CD4-positive, alpha-beta T cell (primary cell): Measurements from ENCODE around the gene SOX13. TPM values are rescaled to one million over a fixed set of nuclear protein-coding genes. Genes with fewer than 3 reads are reported as not detected.

Experiments
- ATAC-seq: fragments of 200-7000 bp; cut with Tn5 transposase; one replicate; pipeline ENCODE4 v1.10.0; 2022; ENCODE audit warnings: mild to moderate bottlenecking; ENCODE audit not compliant: poor library complexity
- CTCF ChIA-PET: fragments of 350-600 bp; sonication (Branson Sonifier 250); formaldehyde crosslinking; loops from one replicate; lab custom pipeline; 2021; ENCODE audit warnings: antibody characterized with exemption, inconsistent platforms; lab: Charles Lee
- POLR2A ChIA-PET: fragments of 350-600 bp; sonication (Branson Sonifier 250); formaldehyde crosslinking; loops from one replicate; lab custom pipeline; 2021; ENCODE audit warnings: antibody characterized with exemption, inconsistent platforms; lab: Charles Lee
- DNase-seq, 14 experiments: peaks; one replicate each; pipeline ENCODE4 v3.0.0-alpha.2; 2013 to 2020; ENCODE audit warnings: mixed read lengths in 2 of 14
- H3K27ac ChIP-seq, 2 donors: one replicate each; pipeline versions ENCODE4 v1.5.1 to v1.7.0; 2013; ENCODE audit warnings: low read length in 2 of 2, low read depth in 1 of 2, mild to moderate bottlenecking in 1 of 2
- H3K27me3 ChIP-seq, 2 experiments: 1 replicate in 1 of 2; 2 replicates in 1 of 2; pipeline versions ENCODE4 v1.6.1 to v1.7.0; 2013; ENCODE audit warnings: low read length in 2 of 2, control low read depth in 1 of 2, mild to moderate bottlenecking in 1 of 2, moderate library complexity in 1 of 2; ENCODE audit not compliant: insufficient read depth in 2 of 2, control insufficient read depth in 1 of 2
- H3K36me3 ChIP-seq: one replicate; pipeline ENCODE4 v1.6.1; 2013; ENCODE audit warnings: low read length, control low read depth; ENCODE audit not compliant: insufficient read depth
- H3K4me1 ChIP-seq: one replicate; pipeline ENCODE4 v1.6.1; 2013; ENCODE audit warnings: low read length, control low read depth; ENCODE audit not compliant: insufficient read depth
- H3K4me3 ChIP-seq: one replicate; pipeline ENCODE4 v1.5.1; 2013; ENCODE audit warnings: mild to moderate bottlenecking, low read length, moderate library complexity
- H3K9me3 ChIP-seq, 2 experiments: 1 replicate in 1 of 2; 2 replicates in 1 of 2; pipeline versions ENCODE4 v1.6.1 to v1.7.0; 2013; ENCODE audit warnings: low read length in 2 of 2, mild to moderate bottlenecking in 2 of 2, control low read depth in 1 of 2, moderate library complexity in 1 of 2; ENCODE audit not compliant: control insufficient read depth in 1 of 2, insufficient read depth in 1 of 2
- H3K27ac Mint-ChIP-seq: one replicate; pipeline ENCODE4 v1.8.0; 2020; ENCODE audit warnings: mixed read lengths
- H3K27me3 Mint-ChIP-seq: one replicate; pipeline ENCODE4 v1.8.0; 2021; ENCODE audit warnings: mixed read lengths
- H3K36me3 Mint-ChIP-seq: one replicate; pipeline ENCODE4 v1.8.0; 2021; ENCODE audit warnings: low read depth, mixed read lengths
- H3K4me1 Mint-ChIP-seq: one replicate; pipeline ENCODE4 v1.8.0; 2021; ENCODE audit warnings: low read depth, mixed read lengths
- H3K4me3 Mint-ChIP-seq: one replicate; pipeline ENCODE4 v1.8.0; 2020; ENCODE audit warnings: mild to moderate bottlenecking, mixed read lengths
- H3K9me3 Mint-ChIP-seq: one replicate; pipeline ENCODE4 v1.8.0; 2020; ENCODE audit warnings: mixed read lengths
- intact Hi-C, 2 experiments: fragments of 100-400 bp; cut with DNase I in 1 of 2; cut with micrococcal nuclease in 1 of 2; formaldehyde crosslinking; loops; one replicate each; pipeline versions ENCODE4 v1.15.1 to v1.9.0; 2023 to 2025; cut with DNase I, micrococcal nuclease
- total RNA-seq, 174 experiments: library from RNA in 2 of 174; stranded (reverse) in 2 of 174; gene quantifications; one replicate each; pipeline ENCODE4 v1.2.3 and lab custom pipeline; 2021 to 2026
- TF ChIP-seq, protein P1 (sequence below): fragments of 200-600 bp; IDR thresholded peaks from one replicate; pipeline ENCODE4 v1.8.0; 2022; ENCODE audit warnings: antibody characterized with exemption, mild to moderate bottlenecking

Gene SOX13
- total RNA-seq, 2 experiments from 2014 or later = 1.8 to 1.9 TPM

DNA sequence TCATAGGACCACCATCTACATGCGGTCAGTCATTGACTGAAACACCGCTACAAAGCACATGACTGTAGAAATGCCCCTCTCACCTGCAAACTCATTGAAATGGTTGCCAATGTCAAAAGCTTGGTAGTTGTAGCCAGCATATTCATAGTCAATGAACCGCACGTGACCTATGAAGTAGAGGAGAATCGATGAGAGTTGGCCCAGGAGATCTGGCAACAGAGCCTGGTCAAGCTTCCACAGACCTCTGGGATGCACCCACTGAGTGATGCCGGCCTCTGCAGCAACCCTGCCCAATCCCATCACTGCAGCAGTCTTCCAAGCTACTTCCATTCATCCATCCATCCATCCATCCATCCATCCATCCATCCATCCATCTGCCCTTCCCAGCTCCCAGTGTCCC, 67.0 kb downstream of the SOX13 start:
- intact Hi-C loops = no loop called here
- peaks cover 3% of the 10 kb centered on the region for H3K36me3 ChIP-seq
- no peak for ATAC-seq
- no peaks in the 10 kb centered on the region for H3K4me1 ChIP-seq
- TF ChIP-seq, protein P1, sequence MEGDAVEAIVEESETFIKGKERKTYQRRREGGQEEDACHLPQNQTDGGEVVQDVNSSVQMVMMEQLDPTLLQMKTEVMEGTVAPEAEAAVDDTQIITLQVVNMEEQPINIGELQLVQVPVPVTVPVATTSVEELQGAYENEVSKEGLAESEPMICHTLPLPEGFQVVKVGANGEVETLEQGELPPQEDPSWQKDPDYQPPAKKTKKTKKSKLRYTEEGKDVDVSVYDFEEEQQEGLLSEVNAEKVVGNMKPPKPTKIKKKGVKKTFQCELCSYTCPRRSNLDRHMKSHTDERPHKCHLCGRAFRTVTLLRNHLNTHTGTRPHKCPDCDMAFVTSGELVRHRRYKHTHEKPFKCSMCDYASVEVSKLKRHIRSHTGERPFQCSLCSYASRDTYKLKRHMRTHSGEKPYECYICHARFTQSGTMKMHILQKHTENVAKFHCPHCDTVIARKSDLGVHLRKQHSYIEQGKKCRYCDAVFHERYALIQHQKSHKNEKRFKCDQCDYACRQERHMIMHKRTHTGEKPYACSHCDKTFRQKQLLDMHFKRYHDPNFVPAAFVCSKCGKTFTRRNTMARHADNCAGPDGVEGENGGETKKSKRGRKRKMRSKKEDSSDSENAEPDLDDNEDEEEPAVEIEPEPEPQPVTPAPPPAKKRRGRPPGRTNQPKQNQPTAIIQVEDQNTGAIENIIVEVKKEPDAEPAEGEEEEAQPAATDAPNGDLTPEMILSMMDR = no peak
- no peaks in the 10 kb centered on the region for H3K9me3 ChIP-seq
- Mint-ChIP-seq H3K4me3 (no peak overlapping the region), H3K36me3 (peaks cover 9% of the 10 kb centered on the region), H3K4me1 (no peaks in the 10 kb centered on the region), H3K9me3 (no peaks in the 10 kb centered on the region), H3K27me3 (no peaks in the 10 kb centered on the region), H3K27ac (no peak overlapping the region)
- CTCF ChIA-PET = no interaction called here
- H3K4me3 ChIP-seq = no peak overlapping the region
- no peak overlapping the region for H3K27ac ChIP-seq
- no peak for DNase-seq
- H3K27me3 ChIP-seq = no peaks in the 10 kb centered on the region
- POLR2A ChIA-PET = no interaction called here

DNA sequence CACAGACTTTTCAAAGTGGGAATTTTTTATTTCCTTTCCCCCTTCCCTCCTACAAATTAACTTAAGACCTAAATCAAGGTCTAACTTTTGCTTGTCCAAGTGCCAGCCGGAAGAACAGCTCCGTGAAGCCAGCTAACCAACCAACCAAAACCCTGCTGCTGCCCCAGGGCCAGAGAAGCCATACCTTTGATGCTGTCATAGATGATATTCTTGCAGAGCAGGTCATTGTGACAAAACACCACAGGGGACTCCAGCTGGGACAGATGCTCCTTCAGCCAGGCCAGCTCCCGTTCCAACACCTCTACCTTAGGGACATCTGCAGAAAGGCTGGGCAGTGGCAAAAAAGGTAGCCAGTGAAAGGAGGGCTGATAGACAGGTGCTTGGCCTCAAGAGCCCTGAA, 68.2 kb downstream of the SOX13 start:
- DNase-seq (no peak), ATAC-seq (no peak)
- ChIA-PET POLR2A (no interaction called here), CTCF (no interaction called here)
- H3K9me3 ChIP-seq = no peaks in the 10 kb centered on the region
- no peaks in the 10 kb centered on the region for H3K4me1 ChIP-seq
- no peak overlapping the region for H3K27ac ChIP-seq
- Mint-ChIP-seq H3K36me3 (peaks cover 9% of the 10 kb centered on the region), H3K27ac (no peak overlapping the region), H3K4me1 (no peaks in the 10 kb centered on the region), H3K27me3 (no peaks in the 10 kb centered on the region), H3K9me3 (no peaks in the 10 kb centered on the region), H3K4me3 (no peak overlapping the region)
- H3K27me3 ChIP-seq = no peaks in the 10 kb centered on the region
- intact Hi-C loops = no loop called here
- TF ChIP-seq, protein P1 = no peak
- peaks cover 3% of the 10 kb centered on the region for H3K36me3 ChIP-seq
- no peak overlapping the region for H3K4me3 ChIP-seq

DNA sequence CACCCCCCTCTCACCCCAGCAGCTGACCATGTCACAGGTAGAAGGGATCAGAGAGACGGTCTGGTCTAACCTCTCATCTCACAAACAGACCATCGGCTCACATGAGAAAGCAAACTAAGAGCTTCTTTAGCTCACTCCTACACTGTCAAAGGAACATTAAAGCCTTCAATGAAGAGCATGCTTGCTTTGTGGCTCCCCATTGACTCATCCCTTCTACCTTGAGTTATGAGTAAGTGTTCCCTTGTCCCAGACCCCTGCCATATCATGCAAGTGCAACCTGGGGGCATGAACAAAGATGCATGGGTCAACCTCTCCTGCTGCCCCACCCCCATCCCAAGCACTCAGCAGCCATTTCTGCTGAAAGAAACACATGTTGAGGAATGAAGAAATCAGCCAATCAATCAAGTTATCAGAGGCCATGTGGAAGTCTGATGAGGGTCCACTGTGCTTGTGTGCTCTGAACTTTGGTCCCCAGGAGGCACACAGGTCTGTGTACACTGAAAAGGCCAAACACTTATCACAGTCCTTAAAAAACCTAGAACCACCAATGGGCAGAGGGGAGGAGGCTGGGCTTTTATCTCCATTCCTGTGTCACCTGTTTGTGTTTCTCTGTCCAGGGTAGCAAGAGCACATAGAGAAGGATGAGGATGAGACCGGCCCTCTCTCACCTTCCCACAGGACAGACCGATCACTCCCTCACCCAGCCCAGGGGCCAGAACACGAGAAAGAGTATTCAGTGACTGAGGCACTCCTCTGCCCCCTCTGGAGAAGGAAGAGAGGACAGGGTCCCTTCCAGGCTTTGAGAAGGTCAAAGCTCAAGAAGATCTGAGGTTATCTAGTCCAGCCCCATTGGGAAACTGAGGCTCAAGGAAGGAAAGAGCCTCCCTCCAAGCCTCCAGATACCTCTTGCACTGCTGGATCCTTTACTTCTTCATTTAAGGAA, 69.4 kb downstream of the SOX13 start:
- Histone ChIP-seq H3K4me3 (no peak overlapping the region), H3K27me3 (no peaks in the 10 kb centered on the region), H3K36me3 (peaks cover 3% of the 10 kb centered on the region), H3K27ac (no peak overlapping the region), H3K4me1 (no peaks in the 10 kb centered on the region), H3K9me3 (no peaks in the 10 kb centered on the region)
- ATAC-seq (no peak), DNase-seq (no peak)
- TF ChIP-seq, protein P1 = no peak
- no peak overlapping the region for H3K4me3 Mint-ChIP-seq
- H3K4me1 Mint-ChIP-seq = no peaks in the 10 kb centered on the region
- H3K9me3 Mint-ChIP-seq = no peaks in the 10 kb centered on the region
- ChIA-PET POLR2A (no interaction called here), CTCF (no interaction called here)
- no peak overlapping the region for H3K27ac Mint-ChIP-seq
- intact Hi-C loops = no loop called here
- H3K27me3 Mint-ChIP-seq = no peaks in the 10 kb centered on the region
- H3K36me3 Mint-ChIP-seq = peaks cover 9% of the 10 kb centered on the region
